Subcutaneous adipose tissue (tissue), 4 donors: ENCODE data around the gene PLCXD3. TPM values are rescaled to one million over a fixed set of nuclear protein-coding genes. Genes with fewer than 3 reads are reported as not detected.

Source experiments
- CTCF ChIP-seq: fragments of 450-650 bp; IDR thresholded peaks from one replicate; pipeline ENCODE4 v1.5.1; 2016; ENCODE audit warnings: low read depth, mild to moderate bottlenecking, control low read depth, antibody characterized with exemption, moderate library complexity
- total RNA-seq, 4 donors: library from RNA; depleted of rRNA; stranded (reverse); fragments of >200 nt; gene quantifications; one replicate each; pipeline ENCODE4 v1.1.0, GENCODE V29; 2016

PLCXD3 gene
- total RNA-seq, 4 donors from 2014 or later, result 3.4 to 8.1 (median 7.1) TPM

- TF ChIP-seq CTCF, result no peak
Measured at GRCh38 chr5:41447650-41448510, 62.5 kb downstream of the PLCXD3 start.

GRCh38 chr5:41445937-41446563 is 64.4 kb downstream of the PLCXD3 start:
- no peak for TF ChIP-seq CTCF

- TF ChIP-seq CTCF, result no peak
Measured at GRCh38 chr5:41435276-41435675, 75.1 kb downstream of the PLCXD3 start.

- TF ChIP-seq CTCF, result no peak
Measured at GRCh38 chr5:41433552-41434181, 76.7 kb downstream of the PLCXD3 start.

GRCh38 chr5:41432481-41433253 is 77.7 kb downstream of the PLCXD3 start:
- TF ChIP-seq CTCF, result no peak

- no peak for TF ChIP-seq CTCF
Measured at GRCh38 chr5:41427505-41427904, 82.9 kb downstream of the PLCXD3 start.

GRCh38 chr5:41425736-41426135 is 84.7 kb downstream of the PLCXD3 start:
- no peak for TF ChIP-seq CTCF
